Hepatocyte (in vitro differentiated cells): Measurements from ENCODE around the gene CREG2.

ENCODE experiments used
- EZH2phosphoT487 ChIP-seq: fragments of 200-600 bp; sonication (generic); IDR thresholded peaks from one replicate; pipeline ENCODE4 v1.6.1; 2018; ENCODE audit warnings: antibody characterized with exemption, mild to moderate bottlenecking, low read depth, moderate library complexity; ENCODE audit not compliant: unreplicated experiment, severe bottlenecking
- TF ChIP-seq, protein P1 (sequence below): fragments of 200-600 bp; sonication (generic); IDR thresholded peaks from 2 replicates; pipeline ENCODE4 v1.5.1; 2016; ENCODE audit warnings: antibody characterized with exemption, mild to moderate bottlenecking; ENCODE audit not compliant: poor library complexity

DNA sequence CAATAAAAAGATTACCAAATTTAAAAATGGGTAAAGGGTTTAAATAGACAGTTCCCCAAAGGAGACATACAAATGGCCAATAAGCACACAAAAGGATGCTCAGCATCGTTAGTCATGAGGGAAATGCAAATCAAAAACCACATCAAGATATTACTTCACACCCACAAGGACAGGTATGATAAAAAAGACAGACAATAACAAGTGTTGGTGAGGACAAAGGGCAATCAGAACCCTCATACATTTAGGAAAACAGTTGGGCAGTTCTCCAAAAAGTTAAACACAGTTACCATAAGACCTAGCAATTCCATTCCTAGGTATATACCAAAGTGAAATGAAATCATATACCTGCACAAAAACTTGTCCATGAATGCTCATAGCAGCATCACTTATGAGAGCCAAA is 14.5 kb downstream of the CREG2 start:
- TF ChIP-seq, protein P1, sequence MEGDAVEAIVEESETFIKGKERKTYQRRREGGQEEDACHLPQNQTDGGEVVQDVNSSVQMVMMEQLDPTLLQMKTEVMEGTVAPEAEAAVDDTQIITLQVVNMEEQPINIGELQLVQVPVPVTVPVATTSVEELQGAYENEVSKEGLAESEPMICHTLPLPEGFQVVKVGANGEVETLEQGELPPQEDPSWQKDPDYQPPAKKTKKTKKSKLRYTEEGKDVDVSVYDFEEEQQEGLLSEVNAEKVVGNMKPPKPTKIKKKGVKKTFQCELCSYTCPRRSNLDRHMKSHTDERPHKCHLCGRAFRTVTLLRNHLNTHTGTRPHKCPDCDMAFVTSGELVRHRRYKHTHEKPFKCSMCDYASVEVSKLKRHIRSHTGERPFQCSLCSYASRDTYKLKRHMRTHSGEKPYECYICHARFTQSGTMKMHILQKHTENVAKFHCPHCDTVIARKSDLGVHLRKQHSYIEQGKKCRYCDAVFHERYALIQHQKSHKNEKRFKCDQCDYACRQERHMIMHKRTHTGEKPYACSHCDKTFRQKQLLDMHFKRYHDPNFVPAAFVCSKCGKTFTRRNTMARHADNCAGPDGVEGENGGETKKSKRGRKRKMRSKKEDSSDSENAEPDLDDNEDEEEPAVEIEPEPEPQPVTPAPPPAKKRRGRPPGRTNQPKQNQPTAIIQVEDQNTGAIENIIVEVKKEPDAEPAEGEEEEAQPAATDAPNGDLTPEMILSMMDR = no peak
- TF ChIP-seq EZH2phosphoT487 = no peak
